Right lobe of liver (tissue), 6 donors: ENCODE measurements around the gene FGF6. TPM values are rescaled to one million over a fixed set of nuclear protein-coding genes. Genes with fewer than 3 reads are reported as not detected.
"Not testable (repeated sequence)": the region's sequence is repeated elsewhere in the genome, so short reads cannot be mapped to it uniquely, and the experiment has no call there.

Experiments used
- ATAC-seq, 4 donors: fragments of 200-7000 bp; cut with Tn5 transposase; one replicate each; pipeline ENCODE4 v1.9.1; 2020; ENCODE audit warnings: mild to moderate bottlenecking in 4 of 4, moderate library complexity in 4 of 4
- DNase-seq, 3 donors: peaks; one replicate each; pipeline ENCODE4 v3.0.0-alpha.2; 2020
- H3K27ac ChIP-seq, 3 donors: fragments of 200-600 bp; one replicate each; pipeline ENCODE4 v1.8.0; 2022
- H3K27me3 ChIP-seq, 2 donors: fragments of 200-600 bp; one replicate each; pipeline ENCODE4 v1.8.0; 2022
- H3K36me3 ChIP-seq, 4 donors: fragments of 200-600 bp; sonication (generic) in 1 of 4; one replicate each; pipeline versions ENCODE4 v1.5.1 to v1.8.0; 2017 to 2022; ENCODE audit warnings: control low read depth in 1 of 4
- H3K4me1 ChIP-seq, 4 donors: fragments of 200-600 bp; sonication (generic) in 1 of 4; one replicate each; pipeline versions ENCODE4 v1.5.1 to v1.8.0; 2017 to 2022; ENCODE audit warnings: control low read depth in 1 of 4
- H3K4me3 ChIP-seq, 3 donors: fragments of 200-600 bp; one replicate each; pipeline ENCODE4 v1.8.0; 2022
- H3K9me3 ChIP-seq, 4 donors: fragments of 200-600 bp; sonication (generic) in 1 of 4; one replicate each; pipeline versions ENCODE4 v1.5.1 to v1.8.0; 2017 to 2022; ENCODE audit warnings: control low read depth in 1 of 4
- CTCF ChIP-seq, 4 donors: fragments of 200-600 bp in 3 of 4; fragments of 450-650 bp in 1 of 4; IDR thresholded peaks; one replicate each; pipeline versions ENCODE4 v1.5.1 to v1.8.0; 2016 to 2022; ENCODE audit warnings: antibody characterized with exemption in 4 of 4, mild to moderate bottlenecking in 2 of 4
- POLR2A ChIP-seq: fragments of 450-650 bp; IDR thresholded peaks from one replicate; pipeline ENCODE4 v1.6.1; 2017; ENCODE audit warnings: antibody characterized with exemption, mild to moderate bottlenecking
- WGBS: methylation state at CpG from one replicate; pipeline ENCODE4 v1.1.6; 2018; ENCODE audit warnings: low coverage, low lambda C conversion rate; ENCODE audit not compliant: insufficient coverage; ENCODE audit errors: missing lambda C conversion rate; 5-methylcytosine and 5-hydroxymethylcytosine counted together
- intact Hi-C, 2 donors: fragments of 100-400 bp; cut with DNase I; formaldehyde crosslinking; loops; one replicate each; pipeline versions ENCODE4 v1.11.2 to v1.14.1; 2022
- total RNA-seq, 6 experiments: library from RNA; depleted of rRNA in 2 of 6; stranded (reverse); fragments of >200 nt in 2 of 6; fragmentation: NEBNext Ultra II Directional in 3 of 6; extraction: Animal tissue kit (Norgen Biotek cat#: 25700) in 3 of 6; gene quantifications; one replicate each; pipeline versions ENCODE4 v1.1.0 to v1.2.4, GENCODE V29; 2016 to 2023
- donor health status: DM: no; HTN: yes; CAD: no.
- donor health status: DM: no; HTN: no; CAD: no.
- donor health status: DM: no; HTN: no; CAD: no.
- donor health status: DM: no; HTN: yes; CAD: no.
- donor health status: DM: no; HTN: yes; CAD: no.

The FGF6 gene
- total RNA-seq, 6 experiments from 2014 or later = not detected

- DNase-seq = no peak
- Histone ChIP-seq H3K36me3 (no peaks in the 10 kb centered on the region), H3K4me1 (no peaks in the 10 kb centered on the region), H3K4me3 (no peak overlapping the region), H3K27ac (no peak overlapping the region), H3K27me3 (no peaks in the 10 kb centered on the region), H3K9me3 (no peaks in the 10 kb centered on the region)
- WGBS = 54% methylated on average over 7 of the region's 8 CpGs
- ATAC-seq = no peak
- TF ChIP-seq POLR2A (no peak), CTCF (IDR thresholded peaks at IDR 0.05) (no peak)
- intact Hi-C loops = no loop called here
Measured at GRCh38 chr12:4416276-4416675, 29.3 kb downstream of the FGF6 start.

- no peak for DNase-seq
- Histone ChIP-seq H3K9me3 (no peaks in the 10 kb centered on the region), H3K4me3 (no peak overlapping the region), H3K27me3 (no peaks in the 10 kb centered on the region), H3K27ac (no peak overlapping the region), H3K36me3 (no peaks in the 10 kb centered on the region), H3K4me1 (no peaks in the 10 kb centered on the region)
- no peak for ATAC-seq
- WGBS = 78% methylated on average over 1 of the region's 1 CpG
- intact Hi-C loops = no loop called here
- TF ChIP-seq POLR2A (no peak), CTCF (IDR thresholded peaks at IDR 0.05) (no peak)
Measured at GRCh38 chr12:4412465-4412864, 33.1 kb downstream of the FGF6 start.

- no peak for ATAC-seq
- H3K27me3 ChIP-seq = no peaks in the 10 kb centered on the region
- no peaks in the 10 kb centered on the region for H3K4me1 ChIP-seq
- WGBS = 45% methylated on average over 3 of the region's 3 CpGs
- H3K36me3 ChIP-seq = no peaks in the 10 kb centered on the region
- H3K9me3 ChIP-seq = no peaks in the 10 kb centered on the region
- no peak for DNase-seq
- TF ChIP-seq POLR2A (no peak), CTCF (IDR thresholded peaks at IDR 0.05) (no peak)
- intact Hi-C loops = no loop called here
- no peak overlapping the region for H3K27ac ChIP-seq
- no peak overlapping the region for H3K4me3 ChIP-seq
Measured at GRCh38 chr12:4412056-4412455, 33.6 kb downstream of the FGF6 start.

GRCh38 chr12:4407136-4407535 is 38.5 kb downstream of the FGF6 start:
- intact Hi-C loops = no loop called here
- Histone ChIP-seq H3K4me3 (no peak overlapping the region), H3K4me1 (no peaks in the 10 kb centered on the region), H3K27ac (no peak overlapping the region), H3K36me3 (no peaks in the 10 kb centered on the region), H3K27me3 (no peaks in the 10 kb centered on the region), H3K9me3 (no peaks in the 10 kb centered on the region)
- TF ChIP-seq POLR2A (no peak), CTCF (IDR thresholded peaks at IDR 0.05) (no peak)
- DNase-seq = no peak
- WGBS = 47% methylated on average over 3 of the region's 3 CpGs
- no peak for ATAC-seq

- H3K27ac ChIP-seq, ATAC-seq, DNase-seq, intact Hi-C loops, H3K36me3 ChIP-seq, H3K9me3 ChIP-seq, H3K4me3 ChIP-seq, H3K4me1 ChIP-seq, H3K27me3 ChIP-seq: not testable (repeated sequence)
- WGBS = 71% methylated on average over 8 of the region's 8 CpGs
Measured at GRCh38 chr12:4404877-4405637, 40.6 kb downstream of the FGF6 start.
